SKM-1 (cell line): Measurements from ENCODE around the gene CALN1.
"Not testable (repeated sequence)": the region's sequence is repeated elsewhere in the genome, so short reads cannot be mapped to it uniquely, and the experiment has no call there.

Experiments
- DNase-seq: peaks from one replicate; lab custom pipeline; 2025; ENCODE audit not compliant: unreplicated experiment; lab: John Stamatoyannopoulos, UW

The CALN1 gene

GRCh38 chr7:72268796-72269195 lies 143.3 kb downstream of the CALN1 start:
- DNase-seq: no peak

- no peak for DNase-seq
Observed at GRCh38 chr7:72268090-72268489, 144.0 kb downstream of the CALN1 start.

GRCh38 chr7:72267291-72267800 lies 144.8 kb downstream of the CALN1 start:
- no peak for DNase-seq

- DNase-seq: no peak
Observed at GRCh38 chr7:72266771-72267170, 145.4 kb downstream of the CALN1 start.

- no peak for DNase-seq
Observed at GRCh38 chr7:72265071-72265904, 146.8 kb downstream of the CALN1 start.

- DNase-seq: no peak
Observed at GRCh38 chr7:72260406-72260805, 151.7 kb downstream of the CALN1 start.

GRCh38 chr7:72258074-72258473 lies 154.1 kb downstream of the CALN1 start:
- no peak for DNase-seq

- DNase-seq: no peak
Observed at GRCh38 chr7:72254455-72254854, 157.7 kb downstream of the CALN1 start.

- DNase-seq: no peak
Observed at GRCh38 chr7:72249106-72249505, 163.0 kb downstream of the CALN1 start.

GRCh38 chr7:72244826-72245398 lies 167.2 kb downstream of the CALN1 start:
- no peak for DNase-seq

- DNase-seq: no peak
Observed at GRCh38 chr7:72243329-72243728, 168.8 kb downstream of the CALN1 start.

GRCh38 chr7:72235351-72235750 lies 176.8 kb downstream of the CALN1 start:
- DNase-seq: no peak

GRCh38 chr7:72234086-72234485 lies 178.1 kb downstream of the CALN1 start:
- no peak for DNase-seq

GRCh38 chr7:72230281-72230680 lies 181.9 kb downstream of the CALN1 start:
- no peak for DNase-seq

- DNase-seq: no peak
Observed at GRCh38 chr7:72223351-72223750, 188.8 kb downstream of the CALN1 start.

GRCh38 chr7:72222136-72222535 lies 190.0 kb downstream of the CALN1 start:
- no peak for DNase-seq

- no peak for DNase-seq
Observed at GRCh38 chr7:72219500-72219899, 192.6 kb downstream of the CALN1 start.

GRCh38 chr7:72217151-72217550 lies 195.0 kb downstream of the CALN1 start:
- DNase-seq: no peak

- DNase-seq: no peak
Observed at GRCh38 chr7:72213769-72214168, 198.4 kb downstream of the CALN1 start.

- no peak for DNase-seq
Observed at GRCh38 chr7:72213081-72213480, 199.1 kb downstream of the CALN1 start.

GRCh38 chr7:72211175-72211574 lies 201.0 kb downstream of the CALN1 start:
- DNase-seq: no peak

GRCh38 chr7:72209006-72209405 lies 203.1 kb downstream of the CALN1 start:
- DNase-seq: not testable (repeated sequence)
